MM.1S (cell line): ENCODE measurements around the gene UBE2R2.

Experiments used
- DNase-seq: peaks from one replicate; pipeline ENCODE4 v3.0.0-alpha.2; 2015
- H2AFZ ChIP-seq: fragments of 300-600 bp; sonication (generic); 2 replicates; pipeline ENCODE4 v1.6.0; 2016; ENCODE audit warnings: antibody characterized with exemption, low read length
- H3F3A ChIP-seq: fragments of 300-600 bp; sonication (generic); 2 replicates; pipeline ENCODE4 v1.6.1; 2016; ENCODE audit warnings: mild to moderate bottlenecking, antibody characterized with exemption, low read length, moderate library complexity, mixed read lengths; ENCODE audit not compliant: insufficient read depth
- H3K27ac ChIP-seq: fragments of 300-600 bp; sonication (generic); 2 replicates; pipeline ENCODE4 v1.5.1; 2016; ENCODE audit warnings: mild to moderate bottlenecking, low read length
- H3K27me3 ChIP-seq: fragments of 300-600 bp; sonication (generic); replicated peaks from 2 replicates; pipeline ENCODE4 v1.6.0; 2016; ENCODE audit warnings: low read length; ENCODE audit not compliant: insufficient read depth
- H3K36me3 ChIP-seq: fragments of 300-600 bp; sonication (generic); replicated peaks from 2 replicates; pipeline ENCODE4 v1.6.1; 2016; ENCODE audit warnings: mild to moderate bottlenecking, low read length, mixed read lengths; ENCODE audit not compliant: insufficient read depth
- H3K4me1 ChIP-seq: fragments of 300-600 bp; sonication (generic); 2 replicates; pipeline ENCODE4 v1.6.1; 2016; ENCODE audit warnings: low read length, mixed read lengths
- H3K4me2 ChIP-seq: fragments of 300-600 bp; sonication (generic); 2 replicates; pipeline ENCODE4 v1.6.0; 2016; ENCODE audit warnings: low read depth, low read length
- H3K4me3 ChIP-seq: fragments of 300-600 bp; sonication (generic); 2 replicates; pipeline ENCODE4 v1.5.1; 2016; ENCODE audit warnings: low read length, mixed read lengths
- H3K79me2 ChIP-seq: fragments of 300-600 bp; sonication (generic); 2 replicates; pipeline ENCODE4 v1.6.1; 2016; ENCODE audit warnings: mixed run types, low read length, mixed read lengths
- H3K9ac ChIP-seq: fragments of 300-600 bp; sonication (generic); 2 replicates; pipeline ENCODE4 v1.6.1; 2016; ENCODE audit warnings: low read length, mixed read lengths
- H3K9me2 ChIP-seq: fragments of 300-600 bp; sonication (generic); replicated peaks from 2 replicates; pipeline ENCODE4 v1.6.1; 2016; ENCODE audit warnings: mild to moderate bottlenecking, low read length, mixed read lengths; ENCODE audit not compliant: insufficient read depth
- H3K9me3 ChIP-seq: fragments of 300-600 bp; sonication (generic); replicated peaks from 2 replicates; pipeline ENCODE4 v1.6.1; 2016; ENCODE audit warnings: mild to moderate bottlenecking, low read length, mixed read lengths; ENCODE audit not compliant: insufficient read depth
- H4K20me1 ChIP-seq: fragments of 300-600 bp; sonication (generic); 2 replicates; pipeline ENCODE4 v1.6.1; 2016; ENCODE audit warnings: mild to moderate bottlenecking, low read length, moderate library complexity, mixed read lengths; ENCODE audit not compliant: insufficient read depth
- CTCF ChIP-seq: fragments of 300-600 bp; sonication (generic); IDR thresholded peaks from 2 replicates; pipeline ENCODE4 v1.5.1; 2016; ENCODE audit warnings: antibody characterized with exemption, low read length, mixed read lengths
- EZH2 ChIP-seq: fragments of 300-600 bp; sonication (generic); optimal IDR thresholded peaks from 2 replicates; pipeline ENCODE3; 2017; ENCODE audit warnings: low read depth, mild to moderate bottlenecking, antibody characterized with exemption, low read length, mixed read lengths
- EZH2phosphoT487 ChIP-seq: fragments of 300-600 bp; sonication (generic); IDR thresholded peaks from 2 replicates; pipeline ENCODE4 v1.6.1; 2018; ENCODE audit warnings: antibody characterized with exemption, low read length

Gene UBE2R2

GRCh38 chr9:33923079-33923478 lies 106.1 kb downstream of the UBE2R2 start:
- 0 out of 2 replicates have a peak, but pooled peaks cover 9% of the 10 kb centered on the region for H3K79me2 ChIP-seq
- DNase-seq: no peak
- H3K4me1 ChIP-seq: no peaks in the 10 kb centered on the region
- 0 out of 2 replicates have a peak, but pooled peaks cover 12% of the 10 kb centered on the region for H3K36me3 ChIP-seq
- H2AFZ ChIP-seq: no peak overlapping the region
- no peaks in the 10 kb centered on the region for H3F3A ChIP-seq
- H3K9ac ChIP-seq: no peak overlapping the region
- no peaks in the 10 kb centered on the region for H3K9me2 ChIP-seq
- no peaks in the 10 kb centered on the region for H3K9me3 ChIP-seq
- no peaks in the 10 kb centered on the region for H3K27me3 ChIP-seq
- TF ChIP-seq EZH2phosphoT487 (no peak), EZH2 (no peak), CTCF (no peak)
- no peak overlapping the region for H3K4me3 ChIP-seq
- H3K27ac ChIP-seq: no peak overlapping the region
- no peaks in the 10 kb centered on the region for H4K20me1 ChIP-seq
- no peak overlapping the region for H3K4me2 ChIP-seq

GRCh38 chr9:33923998-33924701 lies 107.2 kb downstream of the UBE2R2 start:
- H3K27me3 ChIP-seq: no peaks in the 10 kb centered on the region
- H3K4me3 ChIP-seq: no peak overlapping the region
- no peak for TF ChIP-seq EZH2
- TF ChIP-seq CTCF: no peak
- TF ChIP-seq EZH2phosphoT487: no peak
- H3K9ac ChIP-seq: no peak overlapping the region
- no peaks in the 10 kb centered on the region for H3K9me2 ChIP-seq
- H3K79me2 ChIP-seq: peaks cover 9% of the 10 kb centered on the region; the same call in 1 of the 2 replicates
- no peaks in the 10 kb centered on the region for H4K20me1 ChIP-seq
- H2AFZ ChIP-seq: no peak overlapping the region
- H3K4me1 ChIP-seq: no peaks in the 10 kb centered on the region
- no peak for DNase-seq
- H3K9me3 ChIP-seq: no peaks in the 10 kb centered on the region
- no peaks in the 10 kb centered on the region for H3F3A ChIP-seq
- H3K4me2 ChIP-seq: no peak overlapping the region
- H3K36me3 ChIP-seq: 0 out of 2 replicates have a peak, but pooled peaks cover 12% of the 10 kb centered on the region
- H3K27ac ChIP-seq: no peak overlapping the region

- no peaks in the 10 kb centered on the region for H4K20me1 ChIP-seq
- DNase-seq: peak; percentile 19
- no peaks in the 10 kb centered on the region for H3F3A ChIP-seq
- no peak overlapping the region for H2AFZ ChIP-seq
- no peaks in the 10 kb centered on the region for H3K9me2 ChIP-seq
- H3K36me3 ChIP-seq: 0 out of 2 replicates have a peak, but pooled peaks cover 12% of the 10 kb centered on the region
- H3K27ac ChIP-seq: no peak overlapping the region
- H3K4me1 ChIP-seq: no peaks in the 10 kb centered on the region
- H3K27me3 ChIP-seq: no peaks in the 10 kb centered on the region
- H3K9ac ChIP-seq: no peak overlapping the region
- peaks cover 13% of the 10 kb centered on the region for H3K79me2 ChIP-seq
- no peak overlapping the region for H3K4me3 ChIP-seq
- TF ChIP-seq CTCF (peak; percentile 40), EZH2phosphoT487 (no peak)
- H3K9me3 ChIP-seq: no peaks in the 10 kb centered on the region
- H3K4me2 ChIP-seq: no peak overlapping the region
Measured at GRCh38 chr9:33924978-33925797, 108.2 kb downstream of the UBE2R2 start.
